ENCODE data around the gene CCNK. TPM values are rescaled to one million over a fixed set of nuclear protein-coding genes. Genes with fewer than 3 reads are reported as not detected.

Gene CCNK
- total RNA-seq, 1 experiment from 2014 or later = 84.7 TPM

- TF ChIP-seq CTCF (IDR thresholded peaks at IDR 0.05) (no peak), EMX1 (CRISPR knock-in tag; IDR thresholded peaks at IDR 0.05) (no peak), NFE2L1 (CRISPR knock-in tag; IDR thresholded peaks at IDR 0.05) (no peak), SOX15 (CRISPR knock-in tag; IDR thresholded peaks at IDR 0.05) (no peak), AR (CRISPR knock-in tag; IDR thresholded peaks at IDR 0.05) (no peak), USF2 (CRISPR knock-in tag; IDR thresholded peaks at IDR 0.05) (no peak), AFF4 (CRISPR knock-in tag; IDR thresholded peaks at IDR 0.05; ENCODE audit: borderline replicate concordance) (no peak), ZNF671 (CRISPR knock-in tag; IDR thresholded peaks at IDR 0.05) (no peak), JUN (CRISPR knock-in tag; IDR thresholded peaks at IDR 0.05) (no peak), MYBL2 (CRISPR knock-in tag; IDR thresholded peaks at IDR 0.05) (no peak), E2F4 (CRISPR knock-in tag; IDR thresholded peaks at IDR 0.05; ENCODE audit: borderline replicate concordance, low read depth) (no peak), JAZF1 (CRISPR knock-in tag; IDR thresholded peaks at IDR 0.05) (no peak)
Measured at GRCh38 chr14:99521176-99522024, 40.2 kb downstream of the CCNK start (continued).

- DNase-seq (ENCODE audit: low spot score) (peak; percentile 9), ATAC-seq (no peak)
- peaks cover 38% of the 10 kb centered on the region for H3K4me1 Mint-ChIP-seq
- no peak overlapping the region for H3K4me3 Mint-ChIP-seq
- no peaks in the 10 kb centered on the region for H3K36me3 Mint-ChIP-seq
- POLR2A ChIA-PET = no interaction called here
- CTCF ChIA-PET = interaction anchor here (0.8 to 2.5 kb wide), 4 partner anchors 9 to 106 kb away, joined by 3 to 7 read pairs (median 3); no protein-coding TSS in a partner anchor
- no peaks in the 10 kb centered on the region for H3K27me3 Mint-ChIP-seq (ENCODE audit: low read depth)
- H3K27ac Mint-ChIP-seq = peak overlapping the region; percentile 65; the same call in 1 of the 2 replicates
- no peaks in the 10 kb centered on the region for H3K9me3 Mint-ChIP-seq
- TF ChIP-seq ZNF317 (CRISPR knock-in tag; IDR thresholded peaks at IDR 0.05; ENCODE audit: borderline replicate concordance, low read depth) (no peak), ARID4B (CRISPR knock-in tag; IDR thresholded peaks at IDR 0.05; ENCODE audit: borderline replicate concordance) (no peak), AR (CRISPR knock-in tag; IDR thresholded peaks at IDR 0.05) (no peak), E2F1 (CRISPR knock-in tag; IDR thresholded peaks at IDR 0.05) (no peak)
Measured at GRCh38 chr14:99522025-99522401, 40.8 kb downstream of the CCNK start.

All from WTC11 (cell line).